GM19463 (cell line): Measurements from ENCODE around the gene MCM9.
A peak's percentile ranks its signal among the peaks of the same experiment; 100 is the strongest.

Source experiments
- ATAC-seq: cut with Tn5 transposase; IDR thresholded peaks from one replicate; pipeline ENCODE4 v1.9.1; 2021; ENCODE audit warnings: mild to moderate bottlenecking, moderate library complexity; ENCODE audit not compliant: unreplicated experiment

MCM9 gene

GRCh38 chr6:118934461-118935330 is at the start of gene MCM9:
Gene MCM9, minus strand, starts transcription at chr6:118935159. Its CDS starts 3,436 bp downstream, at chr6:118931723.
- peak; percentile 92 for ATAC-seq

- no peak for ATAC-seq
Measured at GRCh38 chr6:118984342-118984741, 49.4 kb upstream of the MCM9 start.

- ATAC-seq: no peak
Measured at GRCh38 chr6:118982575-118982911, 47.6 kb upstream of the MCM9 start.

- no peak for ATAC-seq
Measured at GRCh38 chr6:118981884-118982574, 47.1 kb upstream of the MCM9 start.

- no peak for ATAC-seq
Measured at GRCh38 chr6:118980063-118980462, 45.1 kb upstream of the MCM9 start.

- ATAC-seq: no peak
Measured at GRCh38 chr6:118974790-118975189, 39.8 kb upstream of the MCM9 start.

- ATAC-seq: no peak
Measured at GRCh38 chr6:118971682-118972081, 36.7 kb upstream of the MCM9 start.

- no peak for ATAC-seq
Measured at GRCh38 chr6:118970866-118971265, 35.9 kb upstream of the MCM9 start.

GRCh38 chr6:118968416-118968815 is 33.5 kb upstream of the MCM9 start:
- ATAC-seq: no peak

- ATAC-seq: no peak
Measured at GRCh38 chr6:118967239-118967638, 32.3 kb upstream of the MCM9 start.

- ATAC-seq: no peak
Measured at GRCh38 chr6:118965843-118966370, 30.9 kb upstream of the MCM9 start.

- ATAC-seq: no peak
Measured at GRCh38 chr6:118965371-118965770, 30.4 kb upstream of the MCM9 start.

GRCh38 chr6:118963003-118963402 is 28.0 kb upstream of the MCM9 start:
- ATAC-seq: no peak

GRCh38 chr6:118959903-118960302 is 24.9 kb upstream of the MCM9 start:
- no peak for ATAC-seq

GRCh38 chr6:118953391-118953790 is 18.4 kb upstream of the MCM9 start:
- no peak for ATAC-seq

- no peak for ATAC-seq
Measured at GRCh38 chr6:118952683-118953082, 17.7 kb upstream of the MCM9 start.

- no peak for ATAC-seq
Measured at GRCh38 chr6:118945217-118945616, 10.3 kb upstream of the MCM9 start.

- ATAC-seq: no peak
Measured at GRCh38 chr6:118940770-118941169, 5.8 kb upstream of the MCM9 start.

- ATAC-seq: no peak
Measured at GRCh38 chr6:118939683-118940082, 4.7 kb upstream of the MCM9 start.

GRCh38 chr6:118935978-118936703 is 1.2 kb upstream of the MCM9 start:
- ATAC-seq: no peak

GRCh38 chr6:118935331-118935668 is 341 bp upstream of the MCM9 start:
- peak; percentile 1 for ATAC-seq
